ENCODE results near the gene POLN. TPM values are rescaled to one million over a fixed set of nuclear protein-coding genes. Genes with fewer than 3 reads are reported as not detected.

Gene POLN
- total and polyA plus RNA-seq, 2 donors from 2014 or later = 1.3 to 3.8 TPM

DNA sequence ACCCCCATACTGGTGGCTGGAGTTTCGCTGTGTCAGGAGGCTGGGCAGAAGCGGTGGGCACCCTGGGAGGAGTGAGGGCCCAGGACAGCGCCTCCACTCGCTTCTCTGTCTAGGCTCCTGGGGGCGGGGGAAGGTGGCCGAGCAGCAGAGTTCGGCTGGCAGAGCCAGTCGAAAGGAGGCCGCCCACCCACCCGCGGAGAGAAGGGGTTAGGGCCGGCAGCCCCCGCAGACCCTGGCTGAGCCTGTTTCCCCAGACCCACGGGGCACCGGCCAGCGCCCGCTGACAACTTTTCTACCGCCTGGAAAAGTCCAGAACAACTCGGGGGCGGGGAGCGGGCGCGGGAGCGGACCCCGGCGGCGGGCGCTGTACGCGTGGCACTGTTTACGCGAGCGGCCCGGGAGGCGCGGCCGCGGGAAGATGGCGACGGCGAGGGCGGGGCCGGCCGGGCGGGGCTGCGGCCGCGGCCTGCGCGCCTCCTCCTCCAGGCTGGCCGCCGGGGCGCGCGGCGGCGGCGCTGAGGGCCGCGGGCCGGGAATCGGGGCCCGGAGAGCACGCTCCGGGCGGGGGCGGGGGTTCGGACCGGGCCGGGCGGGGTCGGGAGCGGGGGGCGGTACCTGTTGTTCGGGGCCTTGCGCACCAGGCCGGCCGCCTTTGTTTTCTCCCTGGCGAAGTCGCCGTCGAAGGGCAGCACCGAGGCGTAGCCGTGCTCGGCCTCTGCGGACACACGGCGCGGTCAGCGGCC is 19.4 kb upstream of the POLN start:
- H3K9ac ChIP-seq (ENCODE audit: low read length in 3 of 3) = peak overlapping the region in 1 of 3 donors; percentile 67
- H3K27me3 ChIP-seq (ENCODE audit: control insufficient read depth, insufficient read depth, low read length) = no peaks in the 10 kb centered on the region
- DNase-seq = peak in 3 of 5 donors; percentile 67 to 87 (median 75)
- no peaks in the 10 kb centered on the region for H3K36me3 ChIP-seq (ENCODE audit: control insufficient read depth in 2 of 3, insufficient read depth in 3 of 3, low read length in 3 of 3)
- H3K4me3 ChIP-seq (ENCODE audit: low read length in 3 of 3) = peak overlapping the region; percentile 28 to 73 (median 59)
- peak overlapping the region in 1 of 2 donors; percentile 82 for H3K27ac ChIP-seq (ENCODE audit: low read depth in 2 of 2, low read length in 2 of 2)
- no peak for FAIRE-seq
- TF ChIP-seq, protein P1, sequence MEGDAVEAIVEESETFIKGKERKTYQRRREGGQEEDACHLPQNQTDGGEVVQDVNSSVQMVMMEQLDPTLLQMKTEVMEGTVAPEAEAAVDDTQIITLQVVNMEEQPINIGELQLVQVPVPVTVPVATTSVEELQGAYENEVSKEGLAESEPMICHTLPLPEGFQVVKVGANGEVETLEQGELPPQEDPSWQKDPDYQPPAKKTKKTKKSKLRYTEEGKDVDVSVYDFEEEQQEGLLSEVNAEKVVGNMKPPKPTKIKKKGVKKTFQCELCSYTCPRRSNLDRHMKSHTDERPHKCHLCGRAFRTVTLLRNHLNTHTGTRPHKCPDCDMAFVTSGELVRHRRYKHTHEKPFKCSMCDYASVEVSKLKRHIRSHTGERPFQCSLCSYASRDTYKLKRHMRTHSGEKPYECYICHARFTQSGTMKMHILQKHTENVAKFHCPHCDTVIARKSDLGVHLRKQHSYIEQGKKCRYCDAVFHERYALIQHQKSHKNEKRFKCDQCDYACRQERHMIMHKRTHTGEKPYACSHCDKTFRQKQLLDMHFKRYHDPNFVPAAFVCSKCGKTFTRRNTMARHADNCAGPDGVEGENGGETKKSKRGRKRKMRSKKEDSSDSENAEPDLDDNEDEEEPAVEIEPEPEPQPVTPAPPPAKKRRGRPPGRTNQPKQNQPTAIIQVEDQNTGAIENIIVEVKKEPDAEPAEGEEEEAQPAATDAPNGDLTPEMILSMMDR (IDR thresholded peaks at IDR 0.05; ENCODE audit: borderline replicate concordance, extremely low read depth, insufficient read depth) = no peak
- intact Hi-C loops (cut with DNase I) = no loop called here
- no peaks in the 10 kb centered on the region for H3K9me3 ChIP-seq (ENCODE audit: control insufficient read depth in 2 of 3, insufficient read depth in 1 of 3, low read length in 3 of 3)
- peaks cover 0 to 62% (median 14%) of the 10 kb centered on the region in 3 donors for H3K4me1 ChIP-seq (ENCODE audit: control insufficient read depth in 2 of 3, insufficient read depth in 2 of 3, low read depth in 1 of 3, low read length in 3 of 3)

DNA sequence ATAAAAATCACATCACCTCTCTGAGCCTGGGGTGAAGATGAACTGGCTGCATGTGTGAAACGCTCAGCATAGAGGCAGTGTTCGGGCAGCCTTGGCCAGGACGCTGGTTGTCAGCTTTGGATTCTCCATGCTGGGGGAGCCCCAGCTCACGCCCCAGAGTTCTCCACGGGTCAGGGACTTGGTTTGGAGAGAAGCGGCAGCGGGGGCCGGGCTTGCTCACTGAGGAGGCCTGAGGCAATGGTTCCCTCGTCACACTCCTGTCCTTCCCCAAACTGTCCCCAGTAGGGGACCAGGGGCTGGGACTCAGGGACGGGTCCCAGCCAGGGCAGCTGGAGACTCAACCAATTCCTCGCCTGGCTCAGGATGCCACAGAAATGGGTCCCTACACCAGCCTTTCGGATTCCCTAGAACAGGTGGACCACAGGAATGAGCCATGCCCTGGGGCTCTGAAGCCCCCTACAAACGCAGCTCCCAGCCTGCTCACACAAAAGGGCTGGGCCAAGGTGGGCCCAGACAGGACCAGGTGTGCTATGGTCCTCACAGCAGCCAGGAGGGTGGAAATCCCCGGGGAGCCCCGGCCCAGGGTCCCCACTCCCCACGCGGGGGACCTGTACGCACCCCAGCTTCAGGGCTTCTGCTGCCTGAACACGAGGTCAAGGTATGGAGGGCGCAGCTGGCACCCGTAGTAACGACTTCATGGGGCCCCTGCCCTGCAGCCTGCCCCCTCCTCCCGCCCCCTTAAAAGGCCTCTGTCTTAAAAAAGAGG is 18.6 kb upstream of the POLN start:
- Histone ChIP-seq H3K9me3 (ENCODE audit: control insufficient read depth in 2 of 3, insufficient read depth in 1 of 3, low read length in 3 of 3) (no peaks in the 10 kb centered on the region), H3K27me3 (ENCODE audit: control insufficient read depth, insufficient read depth, low read length) (no peaks in the 10 kb centered on the region), H3K4me3 (ENCODE audit: low read length in 3 of 3) (peak overlapping the region; percentile 28 to 73 (median 46)), H3K36me3 (ENCODE audit: control insufficient read depth in 2 of 3, insufficient read depth in 3 of 3, low read length in 3 of 3) (no peaks in the 10 kb centered on the region), H3K27ac (ENCODE audit: low read depth in 2 of 2, low read length in 2 of 2) (peak overlapping the region; percentile 41 to 62), H3K4me1 (ENCODE audit: control insufficient read depth in 2 of 3, insufficient read depth in 2 of 3, low read depth in 1 of 3, low read length in 3 of 3) (peaks cover 0 to 62% (median 18%) of the 10 kb centered on the region in 3 donors), H3K9ac (ENCODE audit: low read length in 3 of 3) (peak overlapping the region in 2 of 3 donors; percentile 57 to 67)
- DNase-seq (peak in 3 of 5 donors; percentile 7 to 83 (median 52)), FAIRE-seq (no peak)
- intact Hi-C loops (cut with DNase I) = no loop called here
- TF ChIP-seq, protein P1 (IDR thresholded peaks at IDR 0.05; ENCODE audit: borderline replicate concordance, extremely low read depth, insufficient read depth) = no peak

DNA sequence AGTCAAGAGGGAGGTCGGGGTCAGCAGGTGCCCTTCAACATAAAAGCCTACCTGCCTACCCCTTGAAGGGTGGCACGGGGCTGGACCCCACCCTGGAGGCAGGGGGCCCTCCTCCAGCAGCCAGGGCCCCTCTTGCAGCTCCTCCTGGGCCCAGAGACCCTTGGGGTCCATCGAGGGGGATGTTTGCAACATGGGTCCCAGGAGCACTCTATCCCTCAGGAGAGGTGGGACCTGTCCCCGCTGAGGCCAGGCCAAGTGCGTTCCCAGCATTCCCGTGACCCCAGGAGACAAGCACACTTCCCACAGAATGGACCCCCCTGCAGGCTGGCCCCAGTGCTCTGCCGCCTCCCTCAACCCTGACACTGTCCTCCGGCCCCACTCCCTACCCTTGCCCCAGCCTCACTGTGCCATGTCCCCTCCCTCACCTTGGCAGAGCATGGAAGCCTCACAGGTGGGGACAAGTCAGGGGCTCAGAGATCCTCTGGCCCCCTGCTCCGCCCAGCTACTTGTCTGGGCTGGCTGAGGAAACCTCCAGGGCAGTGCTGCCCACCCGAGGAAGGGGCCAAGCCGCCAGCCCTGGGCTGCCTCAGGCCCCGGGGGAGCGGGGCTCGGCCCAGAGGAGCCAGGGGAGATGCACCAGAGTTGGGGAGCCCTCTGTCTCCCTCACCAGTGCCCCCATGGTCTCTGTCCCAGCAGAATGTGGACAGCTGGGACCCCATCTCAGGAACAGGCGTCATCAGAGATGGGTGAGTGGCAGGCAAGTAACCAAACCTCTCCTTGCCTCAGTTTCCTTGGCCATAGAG is 17.8 kb upstream of the POLN start:
- TF ChIP-seq, protein P1 (IDR thresholded peaks at IDR 0.05; ENCODE audit: borderline replicate concordance, extremely low read depth, insufficient read depth) = no peak

More for the DNA sequence above, 17.8 kb upstream of the POLN start:
- peak in 2 of 5 donors; percentile 7 to 41 for DNase-seq
- FAIRE-seq = no peak
- Histone ChIP-seq H3K9ac (ENCODE audit: low read length in 3 of 3) (peak overlapping the region in 2 of 3 donors; percentile 57 to 67), H3K36me3 (ENCODE audit: control insufficient read depth in 2 of 3, insufficient read depth in 3 of 3, low read length in 3 of 3) (peaks cover 0 to 3% (median under 1%) of the 10 kb centered on the region in 3 donors), H3K4me1 (ENCODE audit: control insufficient read depth in 2 of 3, insufficient read depth in 2 of 3, low read depth in 1 of 3, low read length in 3 of 3) (peaks cover 0 to 66% (median 18%) of the 10 kb centered on the region in 3 donors), H3K27ac (ENCODE audit: low read depth in 2 of 2, low read length in 2 of 2) (peak overlapping the region in 1 of 2 donors; percentile 62), H3K9me3 (ENCODE audit: control insufficient read depth in 2 of 3, insufficient read depth in 1 of 3, low read length in 3 of 3) (no peaks in the 10 kb centered on the region), H3K27me3 (ENCODE audit: control insufficient read depth, insufficient read depth, low read length) (no peaks in the 10 kb centered on the region), H3K4me3 (ENCODE audit: low read length in 3 of 3) (peak overlapping the region in 2 of 3 donors; percentile 46 to 73)
- intact Hi-C loops (cut with DNase I) = no loop called here
